Measurements from ENCODE around the gene ARRDC5.
"Not testable (repeated sequence)": the region's sequence is repeated elsewhere in the genome, so short reads cannot be mapped to it uniquely, and the experiment has no call there.

The ARRDC5 gene

GRCh38 chr19:4852484-4852883 lies 50.2 kb downstream of the ARRDC5 start:
- no peaks in the 10 kb centered on the region for H3K9me3 ChIP-seq (ENCODE audit: control insufficient read depth in 1 of 2, low read length in 2 of 2)
- peaks cover 0 to 47% of the 10 kb centered on the region in 2 donors for H3K36me3 ChIP-seq (ENCODE audit: control insufficient read depth in 1 of 2, insufficient read depth in 2 of 2, low read length in 2 of 2)
- no peak overlapping the region for H3K9ac ChIP-seq (ENCODE audit: low read depth in 1 of 2, low read length in 2 of 2)
- no peak overlapping the region for H3K27ac ChIP-seq (ENCODE audit: low read depth, low read length)
- H3K4me1 ChIP-seq (ENCODE audit: control insufficient read depth in 1 of 2, insufficient read depth in 2 of 2, low read length in 2 of 2) = no peaks in the 10 kb centered on the region
- H3K27me3 ChIP-seq (ENCODE audit: control insufficient read depth in 1 of 2, insufficient read depth in 2 of 2, low read length in 2 of 2) = no peaks in the 10 kb centered on the region
- no peak overlapping the region for H3K4me3 ChIP-seq (ENCODE audit: low read depth in 1 of 2, low read length in 2 of 2)

GRCh38 chr19:4851551-4852290 lies 51.0 kb downstream of the ARRDC5 start:
- no peak overlapping the region for H3K27ac ChIP-seq (ENCODE audit: low read depth, low read length)
- H3K4me3 ChIP-seq (ENCODE audit: low read depth in 1 of 2, low read length in 2 of 2) = no peak overlapping the region
- H3K36me3 ChIP-seq (ENCODE audit: control insufficient read depth in 1 of 2, insufficient read depth in 2 of 2, low read length in 2 of 2) = peaks cover 0 to 46% of the 10 kb centered on the region in 2 donors
- no peaks in the 10 kb centered on the region for H3K9me3 ChIP-seq (ENCODE audit: control insufficient read depth in 1 of 2, low read length in 2 of 2)
- H3K27me3 ChIP-seq (ENCODE audit: control insufficient read depth in 1 of 2, insufficient read depth in 2 of 2, low read length in 2 of 2) = no peaks in the 10 kb centered on the region
- no peaks in the 10 kb centered on the region for H3K4me1 ChIP-seq (ENCODE audit: control insufficient read depth in 1 of 2, insufficient read depth in 2 of 2, low read length in 2 of 2)
- H3K9ac ChIP-seq (ENCODE audit: low read depth in 1 of 2, low read length in 2 of 2) = no peak overlapping the region

GRCh38 chr19:4849019-4849418 lies 53.7 kb downstream of the ARRDC5 start:
- H3K27ac ChIP-seq (ENCODE audit: low read depth, low read length) = no peak overlapping the region
- no peaks in the 10 kb centered on the region for H3K4me1 ChIP-seq (ENCODE audit: control insufficient read depth in 1 of 2, insufficient read depth in 2 of 2, low read length in 2 of 2)
- H3K4me3 ChIP-seq (ENCODE audit: low read depth in 1 of 2, low read length in 2 of 2) = no peak overlapping the region
- no peaks in the 10 kb centered on the region for H3K9me3 ChIP-seq (ENCODE audit: control insufficient read depth in 1 of 2, low read length in 2 of 2)
- H3K27me3 ChIP-seq (ENCODE audit: control insufficient read depth in 1 of 2, insufficient read depth in 2 of 2, low read length in 2 of 2) = no peaks in the 10 kb centered on the region
- H3K36me3 ChIP-seq (ENCODE audit: control insufficient read depth in 1 of 2, insufficient read depth in 2 of 2, low read length in 2 of 2) = peaks cover 8 to 44% of the 10 kb centered on the region in 2 donors
- no peak overlapping the region for H3K9ac ChIP-seq (ENCODE audit: low read depth in 1 of 2, low read length in 2 of 2)

GRCh38 chr19:4847190-4847973 lies 55.3 kb downstream of the ARRDC5 start:
- H3K27me3 ChIP-seq (ENCODE audit: control insufficient read depth in 1 of 2, insufficient read depth in 2 of 2, low read length in 2 of 2) = no peaks in the 10 kb centered on the region
- no peaks in the 10 kb centered on the region for H3K9me3 ChIP-seq (ENCODE audit: control insufficient read depth in 1 of 2, low read length in 2 of 2)
- no peak overlapping the region for H3K27ac ChIP-seq (ENCODE audit: low read depth, low read length)
- peaks cover 0 to 4% of the 10 kb centered on the region in 2 donors for H3K4me1 ChIP-seq (ENCODE audit: control insufficient read depth in 1 of 2, insufficient read depth in 2 of 2, low read length in 2 of 2)
- no peak overlapping the region for H3K9ac ChIP-seq (ENCODE audit: low read depth in 1 of 2, low read length in 2 of 2)
- H3K4me3 ChIP-seq (ENCODE audit: low read depth in 1 of 2, low read length in 2 of 2) = no peak overlapping the region
- H3K36me3 ChIP-seq (ENCODE audit: control insufficient read depth in 1 of 2, insufficient read depth in 2 of 2, low read length in 2 of 2) = peaks cover 12 to 46% of the 10 kb centered on the region in 2 donors

GRCh38 chr19:4845975-4846374 lies 56.7 kb downstream of the ARRDC5 start:
- not testable (repeated sequence) for H3K27me3 ChIP-seq (ENCODE audit: control insufficient read depth in 1 of 2, insufficient read depth in 2 of 2, low read length in 2 of 2); H3K4me3 ChIP-seq (ENCODE audit: low read depth in 1 of 2, low read length in 2 of 2); H3K9me3 ChIP-seq (ENCODE audit: control insufficient read depth in 1 of 2, low read length in 2 of 2); H3K9ac ChIP-seq (ENCODE audit: low read depth in 1 of 2, low read length in 2 of 2); H3K4me1 ChIP-seq (ENCODE audit: control insufficient read depth in 1 of 2, insufficient read depth in 2 of 2, low read length in 2 of 2); H3K27ac ChIP-seq (ENCODE audit: low read depth, low read length)
- H3K36me3 ChIP-seq (ENCODE audit: control insufficient read depth in 1 of 2, insufficient read depth in 2 of 2, low read length in 2 of 2) = peaks cover 16 to 43% of the 10 kb centered on the region in 2 donors

- Histone ChIP-seq H3K27me3 (ENCODE audit: control insufficient read depth in 1 of 2, insufficient read depth in 2 of 2, low read length in 2 of 2) (no peaks in the 10 kb centered on the region), H3K4me1 (ENCODE audit: control insufficient read depth in 1 of 2, insufficient read depth in 2 of 2, low read length in 2 of 2) (peaks cover 0 to 4% of the 10 kb centered on the region in 2 donors), H3K9me3 (ENCODE audit: control insufficient read depth in 1 of 2, low read length in 2 of 2) (no peaks in the 10 kb centered on the region), H3K27ac (ENCODE audit: low read depth, low read length) (no peak overlapping the region), H3K9ac (ENCODE audit: low read depth in 1 of 2, low read length in 2 of 2) (no peak overlapping the region), H3K36me3 (ENCODE audit: control insufficient read depth in 1 of 2, insufficient read depth in 2 of 2, low read length in 2 of 2) (peaks cover 16 to 44% of the 10 kb centered on the region in 2 donors), H3K4me3 (ENCODE audit: low read depth in 1 of 2, low read length in 2 of 2) (no peak overlapping the region)
These were observed 58.1 kb downstream of the ARRDC5 start for GRCh38 chr19:4844348-4845179.

GRCh38 chr19:4843647-4843965 lies 59.1 kb downstream of the ARRDC5 start:
- Histone ChIP-seq H3K9ac (ENCODE audit: low read depth in 1 of 2, low read length in 2 of 2) (no peak overlapping the region), H3K36me3 (ENCODE audit: control insufficient read depth in 1 of 2, insufficient read depth in 2 of 2, low read length in 2 of 2) (peaks cover 16 to 43% of the 10 kb centered on the region in 2 donors)

More at GRCh38 chr19:4843647-4843965, 59.1 kb downstream of the ARRDC5 start:
- no peak overlapping the region for H3K27ac ChIP-seq (ENCODE audit: low read depth, low read length)
- no peaks in the 10 kb centered on the region for H3K9me3 ChIP-seq (ENCODE audit: control insufficient read depth in 1 of 2, low read length in 2 of 2)
- H3K4me1 ChIP-seq (ENCODE audit: control insufficient read depth in 1 of 2, insufficient read depth in 2 of 2, low read length in 2 of 2) = peaks cover 0 to 4% of the 10 kb centered on the region in 2 donors
- H3K27me3 ChIP-seq (ENCODE audit: control insufficient read depth in 1 of 2, insufficient read depth in 2 of 2, low read length in 2 of 2) = no peaks in the 10 kb centered on the region
- H3K4me3 ChIP-seq (ENCODE audit: low read depth in 1 of 2, low read length in 2 of 2) = no peak overlapping the region

Measured in duodenal mucosa (tissue), 2 donors.